Liver (tissue), 9 donors: Measurements from ENCODE around the gene ZNF438. TPM values are rescaled to one million over a fixed set of nuclear protein-coding genes. Genes with fewer than 3 reads are reported as not detected.

Experiments
- DNase-seq: peaks from one replicate; pipeline ENCODE4 v3.0.0-alpha.2; 2017; ENCODE audit warnings: low spot score
- H3K27ac ChIP-seq, 2 donors: one replicate each; pipeline ENCODE4 v1.7.0; 2013; ENCODE audit warnings: inconsistent platforms in 2 of 2, low read length in 2 of 2, control low read depth in 1 of 2, low read depth in 1 of 2, mild to moderate bottlenecking in 1 of 2
- H3K27me3 ChIP-seq, 4 donors: one replicate each; pipeline versions ENCODE4 v1.6.1 to v1.7.0; 2013; ENCODE audit warnings: low read length in 3 of 4, inconsistent platforms in 1 of 4, mild to moderate bottlenecking in 1 of 4, moderate library complexity in 1 of 4; ENCODE audit not compliant: control insufficient read depth in 4 of 4, insufficient read depth in 4 of 4
- H3K36me3 ChIP-seq, 4 donors: one replicate each; pipeline versions ENCODE4 v1.6.1 to v1.7.0; 2013; ENCODE audit warnings: low read length in 3 of 4, mild to moderate bottlenecking in 3 of 4, low read depth in 1 of 4, moderate library complexity in 1 of 4; ENCODE audit not compliant: control insufficient read depth in 4 of 4, insufficient read depth in 3 of 4
- H3K4me1 ChIP-seq, 4 donors: one replicate each; pipeline versions ENCODE4 v1.6.1 to v1.7.0; 2013; ENCODE audit warnings: low read length in 3 of 4, mild to moderate bottlenecking in 3 of 4, moderate library complexity in 1 of 4; ENCODE audit not compliant: control insufficient read depth in 4 of 4, insufficient read depth in 4 of 4
- H3K4me3 ChIP-seq, 3 donors: one replicate each; pipeline versions ENCODE4 v1.6.1 to v1.7.0; 2013; ENCODE audit warnings: low read length in 3 of 3, control low read depth in 1 of 3, low read depth in 1 of 3, mild to moderate bottlenecking in 1 of 3
- H3K9ac ChIP-seq, 2 donors: one replicate each; pipeline ENCODE4 v1.7.0; 2013; ENCODE audit warnings: low read length in 2 of 2, mild to moderate bottlenecking in 2 of 2, moderate library complexity in 2 of 2, control low read depth in 1 of 2, low read depth in 1 of 2
- H3K9me3 ChIP-seq, 4 donors: one replicate each; pipeline versions ENCODE4 v1.6.1 to v1.7.0; 2013; ENCODE audit warnings: low read length in 3 of 4; ENCODE audit not compliant: control insufficient read depth in 4 of 4
- ATF3 ChIP-seq: IDR thresholded peaks from 2 replicates; pipeline ENCODE4 v1.6.1; 2016; ENCODE audit warnings: antibody characterized with exemption
- CTCF ChIP-seq: fragments of 150-350 bp; IDR thresholded peaks from 2 replicates; pipeline ENCODE4 v1.5.1; 2017; ENCODE audit warnings: improper control_type of control experiment, low read depth, low read length; ENCODE audit not compliant: missing input control
- FOXA1 ChIP-seq: IDR thresholded peaks from 2 replicates; pipeline ENCODE4 v1.6.1; 2016; ENCODE audit warnings: antibody characterized with exemption
- FOXA2 ChIP-seq: IDR thresholded peaks from 2 replicates; pipeline ENCODE4 v1.6.1; 2016; ENCODE audit warnings: antibody characterized with exemption
- GABPA ChIP-seq, 2 donors: IDR thresholded peaks in 1 of 2; conservative IDR thresholded peaks in 1 of 2; 2 replicates each; pipeline ENCODE4 v1.6.1; 2016; ENCODE audit warnings: antibody characterized with exemption in 2 of 2, mild to moderate bottlenecking in 1 of 2, moderate library complexity in 1 of 2
- HNF4A ChIP-seq, 2 donors: conservative IDR thresholded peaks; 2 replicates each; pipeline ENCODE4 v1.6.1; 2016; ENCODE audit warnings: antibody characterized with exemption in 2 of 2, mild to moderate bottlenecking in 2 of 2
- HNF4G ChIP-seq: IDR thresholded peaks from 2 replicates; pipeline ENCODE4 v1.6.1; 2016; ENCODE audit warnings: antibody characterized with exemption
- JUND ChIP-seq, 2 donors: IDR thresholded peaks; 2 replicates each; pipeline ENCODE4 v1.6.1; 2016; ENCODE audit warnings: antibody characterized with exemption in 2 of 2
- MAX ChIP-seq: IDR thresholded peaks from 2 replicates; pipeline ENCODE4 v1.6.1; 2016; ENCODE audit warnings: antibody characterized with exemption
- NR2F2 ChIP-seq: IDR thresholded peaks from 2 replicates; pipeline ENCODE4 v1.6.1; 2016; ENCODE audit warnings: antibody characterized with exemption
- RAD21 ChIP-seq, 2 donors: IDR thresholded peaks; 2 replicates each; pipeline ENCODE4 v1.6.1; 2016; ENCODE audit warnings: antibody characterized with exemption in 2 of 2, mild to moderate bottlenecking in 2 of 2
- RXRA ChIP-seq, 2 donors: IDR thresholded peaks; 2 replicates each; pipeline ENCODE4 v1.6.1; 2017 to 2018; ENCODE audit warnings: antibody characterized with exemption in 2 of 2, mild to moderate bottlenecking in 1 of 2
- SP1 ChIP-seq: IDR thresholded peaks from 2 replicates; pipeline ENCODE4 v1.6.1; 2018; ENCODE audit warnings: antibody characterized with exemption, mild to moderate bottlenecking
- TAF1 ChIP-seq: conservative IDR thresholded peaks from 2 replicates; pipeline ENCODE4 v1.6.1; 2016; ENCODE audit warnings: antibody characterized with exemption, mild to moderate bottlenecking
- YY1 ChIP-seq: IDR thresholded peaks from 2 replicates; pipeline ENCODE4 v1.6.1; 2016; ENCODE audit warnings: antibody characterized with exemption, mild to moderate bottlenecking
- WGBS: extraction: QIAGEN DNeasy Blood & Tissue Kit; methylation state at CpG from one replicate; pipeline ENCODE4 v1.1.7; 2013; 5-methylcytosine and 5-hydroxymethylcytosine counted together
- polyA plus RNA-seq, 2 donors: library from polyadenylated mRNA; stranded (reverse) in 1 of 2; unstranded in 1 of 2; fragments of 200-250 nt in 1 of 2; fragments of >200 nt in 1 of 2; fragmentation: Nextera tagmentation in 1 of 2; extraction: Ambion mirVana in 1 of 2; gene quantifications; one replicate each; pipeline versions ENCODE4 v1.2.1 to v1.2.3, GENCODE V29; 2013 to 2015
- total RNA-seq, 2 donors: library from RNA; depleted of rRNA; stranded (reverse); fragments of >200 nt; gene quantifications; one replicate each; pipeline ENCODE4 v1.2.3, GENCODE V29; 2014
- TF ChIP-seq, protein P1 (sequence below): IDR thresholded peaks from 2 replicates; pipeline ENCODE4 v1.6.1; 2016; ENCODE audit warnings: antibody characterized with exemption
- TF ChIP-seq, protein P2 (sequence below): IDR thresholded peaks from 2 replicates; pipeline ENCODE4 v1.6.1; 2016; ENCODE audit warnings: antibody characterized with exemption, mild to moderate bottlenecking
- donor health status: healthy.
- donor health status: healthy.
- donor health status: healthy.
- donor health status: healthy.
- donor health status: healthy.

Gene ZNF438
- total and polyA plus RNA-seq, 4 donors = 1.9 to 2.9 (median 2.2) TPM

DNA sequence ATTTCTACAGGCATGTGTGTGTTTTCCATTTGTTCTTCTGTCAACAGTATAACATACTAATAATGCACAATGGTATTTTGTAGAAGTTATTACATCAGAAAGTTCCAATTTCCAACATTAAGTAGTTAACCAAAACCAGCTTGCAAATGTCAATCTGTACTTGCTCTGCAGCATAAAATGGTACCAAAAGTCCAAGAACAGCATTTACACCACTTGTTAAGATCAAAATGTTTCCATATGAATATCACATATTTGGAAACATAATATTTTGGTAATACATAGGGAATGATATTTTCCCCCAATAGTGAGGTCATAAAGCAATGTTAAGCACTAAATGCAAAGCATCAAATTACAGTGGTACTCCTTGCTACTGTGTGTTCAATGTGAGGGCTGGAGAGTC, 162.1 kb downstream of the ZNF438 start (continued):
- no peak for TF ChIP-seq SP1
- TF ChIP-seq GABPA (IDR thresholded peaks at IDR 0.05 in 1 of 2, conservative IDR thresholded peaks at IDR 0.05 in 1 of 2) = no peak

- Histone ChIP-seq H3K36me3 (no peaks in the 10 kb centered on the region), H3K4me3 (no peak overlapping the region)
Measured at GRCh38 chr10:30868611-30869010, 163.1 kb downstream of the ZNF438 start.

DNA sequence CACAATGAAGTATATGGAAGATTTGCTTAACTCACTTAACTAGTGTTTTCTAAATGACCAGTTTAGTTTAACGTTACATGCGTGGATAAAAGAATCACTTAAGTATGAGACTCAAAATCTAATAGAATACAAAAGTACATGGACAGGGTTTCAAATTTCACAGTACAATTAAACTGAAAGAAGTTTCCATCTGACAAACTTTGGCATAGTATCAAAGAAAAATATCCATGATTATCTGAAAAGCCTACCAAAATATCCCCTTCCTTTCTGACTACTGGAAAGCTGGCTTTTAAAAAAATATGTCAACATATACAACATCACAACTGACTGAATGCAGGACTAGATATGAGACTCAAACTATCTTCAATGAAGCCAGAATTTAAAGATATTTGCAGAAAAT, 164.8 kb downstream of the ZNF438 start:
- no peak for DNase-seq
- Histone ChIP-seq H3K4me1 (peaks cover 0 to 3% (median under 1%) of the 10 kb centered on the region in 4 donors), H3K36me3 (no peaks in the 10 kb centered on the region), H3K27me3 (no peaks in the 10 kb centered on the region), H3K27ac (no peak overlapping the region), H3K4me3 (no peak overlapping the region), H3K9ac (no peak overlapping the region), H3K9me3 (no peaks in the 10 kb centered on the region)
- 95% methylated on average over 2 of the region's 2 CpGs for WGBS
- TF ChIP-seq NR2F2 = no peak
- TF ChIP-seq RAD21 (IDR thresholded peaks at IDR 0.05) = no peak
- no peak for TF ChIP-seq RXRA (IDR thresholded peaks at IDR 0.05)
- no peak for TF ChIP-seq FOXA1
- TF ChIP-seq ATF3 = no peak
- no peak for TF ChIP-seq CTCF
- no peak for TF ChIP-seq FOXA2
- no peak for TF ChIP-seq HNF4G
- no peak for TF ChIP-seq MAX
- TF ChIP-seq SP1 = no peak
- no peak for TF ChIP-seq HNF4A (conservative IDR thresholded peaks at IDR 0.05)
- TF ChIP-seq JUND (IDR thresholded peaks at IDR 0.05) = no peak
- TF ChIP-seq, protein P1, sequence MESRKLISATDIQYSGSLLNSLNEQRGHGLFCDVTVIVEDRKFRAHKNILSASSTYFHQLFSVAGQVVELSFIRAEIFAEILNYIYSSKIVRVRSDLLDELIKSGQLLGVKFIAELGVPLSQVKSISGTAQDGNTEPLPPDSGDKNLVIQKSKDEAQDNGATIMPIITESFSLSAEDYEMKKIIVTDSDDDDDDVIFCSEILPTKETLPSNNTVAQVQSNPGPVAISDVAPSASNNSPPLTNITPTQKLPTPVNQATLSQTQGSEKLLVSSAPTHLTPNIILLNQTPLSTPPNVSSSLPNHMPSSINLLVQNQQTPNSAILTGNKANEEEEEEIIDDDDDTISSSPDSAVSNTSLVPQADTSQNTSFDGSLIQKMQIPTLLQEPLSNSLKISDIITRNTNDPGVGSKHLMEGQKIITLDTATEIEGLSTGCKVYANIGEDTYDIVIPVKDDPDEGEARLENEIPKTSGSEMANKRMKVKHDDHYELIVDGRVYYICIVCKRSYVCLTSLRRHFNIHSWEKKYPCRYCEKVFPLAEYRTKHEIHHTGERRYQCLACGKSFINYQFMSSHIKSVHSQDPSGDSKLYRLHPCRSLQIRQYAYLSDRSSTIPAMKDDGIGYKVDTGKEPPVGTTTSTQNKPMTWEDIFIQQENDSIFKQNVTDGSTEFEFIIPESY = no peak
- no peak for TF ChIP-seq YY1

More at GRCh38 chr10:30868611-30869010, 163.1 kb downstream of the ZNF438 start:
- H3K9ac ChIP-seq = no peak overlapping the region
- no peak for TF ChIP-seq HNF4A (conservative IDR thresholded peaks at IDR 0.05)
- TF ChIP-seq RXRA (IDR thresholded peaks at IDR 0.05) = no peak
- TF ChIP-seq, protein P2, sequence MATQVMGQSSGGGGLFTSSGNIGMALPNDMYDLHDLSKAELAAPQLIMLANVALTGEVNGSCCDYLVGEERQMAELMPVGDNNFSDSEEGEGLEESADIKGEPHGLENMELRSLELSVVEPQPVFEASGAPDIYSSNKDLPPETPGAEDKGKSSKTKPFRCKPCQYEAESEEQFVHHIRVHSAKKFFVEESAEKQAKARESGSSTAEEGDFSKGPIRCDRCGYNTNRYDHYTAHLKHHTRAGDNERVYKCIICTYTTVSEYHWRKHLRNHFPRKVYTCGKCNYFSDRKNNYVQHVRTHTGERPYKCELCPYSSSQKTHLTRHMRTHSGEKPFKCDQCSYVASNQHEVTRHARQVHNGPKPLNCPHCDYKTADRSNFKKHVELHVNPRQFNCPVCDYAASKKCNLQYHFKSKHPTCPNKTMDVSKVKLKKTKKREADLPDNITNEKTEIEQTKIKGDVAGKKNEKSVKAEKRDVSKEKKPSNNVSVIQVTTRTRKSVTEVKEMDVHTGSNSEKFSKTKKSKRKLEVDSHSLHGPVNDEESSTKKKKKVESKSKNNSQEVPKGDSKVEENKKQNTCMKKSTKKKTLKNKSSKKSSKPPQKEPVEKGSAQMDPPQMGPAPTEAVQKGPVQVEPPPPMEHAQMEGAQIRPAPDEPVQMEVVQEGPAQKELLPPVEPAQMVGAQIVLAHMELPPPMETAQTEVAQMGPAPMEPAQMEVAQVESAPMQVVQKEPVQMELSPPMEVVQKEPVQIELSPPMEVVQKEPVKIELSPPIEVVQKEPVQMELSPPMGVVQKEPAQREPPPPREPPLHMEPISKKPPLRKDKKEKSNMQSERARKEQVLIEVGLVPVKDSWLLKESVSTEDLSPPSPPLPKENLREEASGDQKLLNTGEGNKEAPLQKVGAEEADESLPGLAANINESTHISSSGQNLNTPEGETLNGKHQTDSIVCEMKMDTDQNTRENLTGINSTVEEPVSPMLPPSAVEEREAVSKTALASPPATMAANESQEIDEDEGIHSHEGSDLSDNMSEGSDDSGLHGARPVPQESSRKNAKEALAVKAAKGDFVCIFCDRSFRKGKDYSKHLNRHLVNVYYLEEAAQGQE = no peak
- TF ChIP-seq TAF1 = no peak
- no peak for TF ChIP-seq HNF4G
- TF ChIP-seq CTCF = no peak
- no peak for DNase-seq
- no peak overlapping the region for H3K27ac ChIP-seq
- peaks cover 0 to 3% (median under 1%) of the 10 kb centered on the region in 4 donors for H3K4me1 ChIP-seq
- no peaks in the 10 kb centered on the region for H3K27me3 ChIP-seq
- WGBS = 91% methylated on average over 1 of the region's 1 CpG
- H3K9me3 ChIP-seq = no peaks in the 10 kb centered on the region
